CD4-positive, CD25-positive, alpha-beta regulatory T cell (primary cell): Measurements from ENCODE around the gene ZNF775. TPM values are rescaled to one million over a fixed set of nuclear protein-coding genes. Genes with fewer than 3 reads are reported as not detected.
A peak's percentile ranks its signal among the peaks of the same experiment; 100 is the strongest.

Source experiments
- ATAC-seq, 2 donors: fragments of 150-1000 bp; cut with Tn5 transposase; one replicate each; pipeline ENCODE4 v1.10.0; 2021; ENCODE audit warnings: low read depth in 2 of 2, moderate number of reproducible peaks in 2 of 2, moderate library complexity in 1 of 2
- DNase-seq, 3 donors: peaks; one replicate each; pipeline versions ENCODE4 v3.0.0 to v3.0.0-alpha.2; 2012 to 2022; ENCODE audit warnings: mixed read lengths in 1 of 3
- H3K27ac ChIP-seq: one replicate; pipeline ENCODE4 v1.7.0; 2013; ENCODE audit warnings: mild to moderate bottlenecking, low read length; ENCODE audit not compliant: insufficient read depth, poor library complexity, severe bottlenecking
- H3K27me3 ChIP-seq: one replicate; pipeline ENCODE4 v1.7.0; 2013; ENCODE audit warnings: low read length; ENCODE audit not compliant: control insufficient read depth, insufficient read depth
- H3K36me3 ChIP-seq: one replicate; pipeline ENCODE4 v1.7.0; 2013; ENCODE audit warnings: mild to moderate bottlenecking, low read length, moderate library complexity; ENCODE audit not compliant: control insufficient read depth, insufficient read depth
- H3K4me1 ChIP-seq: 2 replicates; pipeline ENCODE4 v1.7.0; 2013; ENCODE audit warnings: mild to moderate bottlenecking, low read length; ENCODE audit not compliant: insufficient read depth, control insufficient read depth, poor library complexity, severe bottlenecking
- H3K4me3 ChIP-seq: one replicate; pipeline ENCODE4 v1.7.0; 2013; ENCODE audit warnings: low read depth, mild to moderate bottlenecking, low read length, moderate library complexity
- H3K9me3 ChIP-seq, 2 experiments: 1 replicate in 1 of 2; 2 replicates in 1 of 2; pipeline ENCODE4 v1.7.0; 2013; ENCODE audit warnings: low read length in 2 of 2, mild to moderate bottlenecking in 1 of 2, moderate library complexity in 1 of 2; ENCODE audit not compliant: control insufficient read depth in 2 of 2
- H3K27ac Mint-ChIP-seq, 3 donors: one replicate each; pipeline ENCODE4 v1.8.0; 2020 to 2022; ENCODE audit warnings: mild to moderate bottlenecking in 3 of 3, mixed read lengths in 3 of 3, moderate library complexity in 2 of 3
- H3K27me3 Mint-ChIP-seq: one replicate; pipeline ENCODE4 v1.8.0; 2022; ENCODE audit warnings: mild to moderate bottlenecking, mixed read lengths
- H3K36me3 Mint-ChIP-seq: one replicate; pipeline ENCODE4 v1.8.0; 2020; ENCODE audit warnings: mixed read lengths
- H3K4me1 Mint-ChIP-seq, 4 donors: one replicate each; pipeline ENCODE4 v1.8.0; 2020 to 2022; ENCODE audit warnings: mixed read lengths in 4 of 4, mild to moderate bottlenecking in 1 of 4
- H3K4me3 Mint-ChIP-seq, 4 donors: one replicate each; pipeline ENCODE4 v1.8.0; 2020 to 2022; ENCODE audit warnings: mild to moderate bottlenecking in 4 of 4, mixed read lengths in 4 of 4, moderate library complexity in 3 of 4
- H3K9me3 Mint-ChIP-seq, 7 donors: one replicate each; pipeline ENCODE4 v1.8.0; 2020 to 2022; ENCODE audit warnings: mixed read lengths in 7 of 7, mild to moderate bottlenecking in 3 of 7, moderate library complexity in 2 of 7
- polyA plus RNA-seq, 4 donors: library from polyadenylated mRNA; unstranded; fragments of 300-500 nt; fragmentation: Illumina TruSeq; gene quantifications; one replicate each; pipeline ENCODE4 v1.2.3, GENCODE V29; 2021
- total RNA-seq: library from RNA; stranded (reverse); gene quantifications from one replicate; pipeline ENCODE4 v1.2.3, GENCODE V29; 2022

The ZNF775 gene
- total RNA-seq (2.9 TPM), polyA plus RNA-seq (1 to 10 TPM; 2.2 to 7.6 (median 4.1) TPM)

GRCh38 chr7:150378853-150379440 is at the start of gene ZNF775:
TSS of gene ZNF775 (plus strand) at chr7:150379330. CDS start at chr7:150388471, 9,141 bp downstream.
- peak; percentile 91 to 94 (median 91) for DNase-seq
- H3K36me3 Mint-ChIP-seq, result peaks cover 4% of the 10 kb centered on the region
- H3K9me3 Mint-ChIP-seq, result no peaks in the 10 kb centered on the region
- Histone ChIP-seq H3K4me3 (peak within 1 kb of the TSS; percentile 78), H3K9me3 (no peaks in the 10 kb centered on the region), H3K27me3 (no peaks in the 10 kb centered on the region), H3K36me3 (no peaks in the 10 kb centered on the region), H3K27ac (peak within 1 kb of the TSS; percentile 60), H3K4me1 (peaks cover 30% of the 10 kb centered on the region)
- H3K4me1 Mint-ChIP-seq, result peaks cover 13 to 61% (median 47%) of the 10 kb centered on the region in 4 donors
- no peaks in the 10 kb centered on the region for H3K27me3 Mint-ChIP-seq
- peak within 1 kb of the TSS; percentile 56 to 86 (median 85) for H3K27ac Mint-ChIP-seq
- peak within 1 kb of the TSS; percentile 90 to 95 (median 92) for H3K4me3 Mint-ChIP-seq
- peak; percentile 99 for ATAC-seq

DNA sequence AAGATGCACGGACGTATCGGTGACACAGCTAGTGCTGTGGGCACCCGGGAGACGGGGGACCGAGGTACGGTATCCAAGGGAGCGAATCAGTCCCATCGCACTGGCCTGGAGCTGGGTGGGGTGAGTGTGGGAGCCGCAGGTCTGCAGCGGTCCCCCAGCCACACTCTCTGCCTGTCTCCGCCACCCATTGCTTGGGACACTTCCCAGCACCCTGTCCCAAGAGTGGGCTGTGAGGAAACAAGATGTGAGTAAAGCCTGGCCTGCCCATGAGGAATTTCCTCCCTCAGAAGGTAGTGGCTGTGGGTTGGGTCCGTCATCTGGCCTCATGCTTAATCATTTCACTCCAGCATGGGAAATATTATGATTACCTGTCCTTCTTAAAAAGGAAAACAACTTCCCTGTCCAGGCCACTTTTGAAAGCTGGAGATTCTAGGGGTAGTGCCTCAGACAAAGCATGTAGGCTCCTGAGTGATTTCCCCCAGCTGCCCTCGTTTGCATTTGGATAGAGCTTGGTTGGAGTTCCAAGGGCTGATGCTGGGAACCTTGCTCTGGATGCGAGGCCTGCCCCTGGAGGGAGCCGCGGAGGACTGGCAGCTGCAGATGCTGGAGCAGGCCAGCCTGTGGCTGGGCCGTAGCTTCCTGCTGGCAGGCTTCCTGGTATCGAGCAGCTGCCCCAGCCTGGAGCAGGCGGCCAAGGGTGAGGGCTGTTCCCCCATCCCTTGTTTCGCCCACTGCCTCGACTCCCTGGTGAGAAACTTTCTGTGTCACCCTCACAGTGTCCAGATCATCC is 49.6 kb upstream of the ZNF775 start:
- no peaks in the 10 kb centered on the region for H3K9me3 ChIP-seq
- no peak overlapping the region for H3K4me3 Mint-ChIP-seq
- H3K4me1 Mint-ChIP-seq, result peaks cover 3 to 18% (median 12%) of the 10 kb centered on the region in 4 donors
- no peak overlapping the region for H3K4me3 ChIP-seq
- H3K27ac Mint-ChIP-seq, result no peak overlapping the region
- H3K36me3 ChIP-seq, result peaks cover 31% of the 10 kb centered on the region
- H3K27ac ChIP-seq, result no peak overlapping the region
- H3K9me3 Mint-ChIP-seq, result no peaks in the 10 kb centered on the region
- no peaks in the 10 kb centered on the region for H3K27me3 Mint-ChIP-seq
- H3K4me1 ChIP-seq, result peaks cover 5% of the 10 kb centered on the region
- H3K27me3 ChIP-seq, result no peaks in the 10 kb centered on the region
- no peak for DNase-seq
- no peak for ATAC-seq
- peaks cover 40% of the 10 kb centered on the region for H3K36me3 Mint-ChIP-seq

- no peaks in the 10 kb centered on the region for H3K9me3 ChIP-seq
- no peak overlapping the region for H3K4me3 ChIP-seq
- Mint-ChIP-seq H3K36me3 (peaks cover 34% of the 10 kb centered on the region), H3K27me3 (no peaks in the 10 kb centered on the region), H3K4me1 (peaks cover 5 to 10% (median 7%) of the 10 kb centered on the region in 4 donors), H3K4me3 (no peak overlapping the region), H3K9me3 (no peaks in the 10 kb centered on the region), H3K27ac (no peak overlapping the region)
- no peaks in the 10 kb centered on the region for H3K4me1 ChIP-seq
- no peak for ATAC-seq
- DNase-seq, result no peak
- no peak overlapping the region for H3K27ac ChIP-seq
- H3K27me3 ChIP-seq, result no peaks in the 10 kb centered on the region
- peaks cover 28% of the 10 kb centered on the region for H3K36me3 ChIP-seq
These were observed 48.8 kb upstream of the ZNF775 start for GRCh38 chr7:150330211-150330885.

GRCh38 chr7:150332852-150333635 is 46.1 kb upstream of the ZNF775 start:
- DNase-seq, result no peak
- no peaks in the 10 kb centered on the region for H3K4me1 ChIP-seq
- H3K9me3 ChIP-seq, result no peaks in the 10 kb centered on the region
- peaks cover 0 to 6% (median 2%) of the 10 kb centered on the region in 4 donors for H3K4me1 Mint-ChIP-seq
- peak overlapping the region in 1 of 3 donors; percentile 46 for H3K27ac Mint-ChIP-seq
- H3K36me3 Mint-ChIP-seq, result peaks cover 24% of the 10 kb centered on the region
- no peak overlapping the region for H3K27ac ChIP-seq
- H3K27me3 ChIP-seq, result no peaks in the 10 kb centered on the region
- no peak overlapping the region for H3K4me3 Mint-ChIP-seq
- peaks cover 4% of the 10 kb centered on the region for H3K27me3 Mint-ChIP-seq
- no peak overlapping the region for H3K4me3 ChIP-seq
- H3K36me3 ChIP-seq, result peaks cover 16% of the 10 kb centered on the region
- H3K9me3 Mint-ChIP-seq, result no peaks in the 10 kb centered on the region
- no peak for ATAC-seq

DNA sequence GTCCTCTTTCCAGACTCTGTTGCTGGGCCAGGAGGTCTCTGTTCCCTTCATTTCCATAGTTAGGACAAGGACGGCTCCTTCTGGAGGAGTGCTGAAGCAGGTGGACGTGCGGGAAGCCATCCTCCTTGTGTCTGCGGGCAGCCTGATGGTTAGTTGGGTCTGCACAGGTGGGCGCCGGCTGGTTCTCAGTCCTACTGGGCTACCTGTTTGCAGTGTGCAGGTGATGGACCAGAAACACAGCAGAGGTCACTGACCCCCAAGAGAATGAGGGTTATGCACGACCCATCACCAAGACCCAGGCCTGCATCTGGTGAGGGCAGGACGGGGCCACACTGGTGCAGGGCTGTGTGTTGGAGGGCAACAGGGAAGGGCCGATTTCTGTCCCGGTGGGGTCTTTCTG is 45.5 kb upstream of the ZNF775 start:
- Mint-ChIP-seq H3K36me3 (peaks cover 18% of the 10 kb centered on the region), H3K27me3 (peaks cover 4% of the 10 kb centered on the region), H3K4me1 (peaks cover 0 to 6% (median 2%) of the 10 kb centered on the region in 4 donors), H3K4me3 (no peak overlapping the region), H3K27ac (no peak overlapping the region), H3K9me3 (no peaks in the 10 kb centered on the region)
- peaks cover 10% of the 10 kb centered on the region for H3K36me3 ChIP-seq
- no peak overlapping the region for H3K4me3 ChIP-seq
- no peak for ATAC-seq
- H3K9me3 ChIP-seq, result no peaks in the 10 kb centered on the region
- no peak for DNase-seq
- H3K4me1 ChIP-seq, result no peaks in the 10 kb centered on the region
- no peak overlapping the region for H3K27ac ChIP-seq
- H3K27me3 ChIP-seq, result no peaks in the 10 kb centered on the region

GRCh38 chr7:150334108-150334507 is 45.0 kb upstream of the ZNF775 start:
- ATAC-seq (no peak), DNase-seq (no peak)
- Mint-ChIP-seq H3K27ac (no peak overlapping the region), H3K36me3 (peaks cover 14% of the 10 kb centered on the region), H3K4me3 (no peak overlapping the region), H3K4me1 (peaks cover 0 to 6% (median 2%) of the 10 kb centered on the region in 4 donors), H3K9me3 (no peaks in the 10 kb centered on the region), H3K27me3 (peaks cover 4% of the 10 kb centered on the region)
- Histone ChIP-seq H3K27ac (no peak overlapping the region), H3K9me3 (no peaks in the 10 kb centered on the region), H3K4me3 (no peak overlapping the region), H3K36me3 (peaks cover 6% of the 10 kb centered on the region), H3K4me1 (no peaks in the 10 kb centered on the region), H3K27me3 (no peaks in the 10 kb centered on the region)

- Mint-ChIP-seq H3K4me3 (no peak overlapping the region), H3K4me1 (peaks cover 0 to 9% (median 5%) of the 10 kb centered on the region in 4 donors), H3K27ac (peak overlapping the region in 1 of 3 donors; percentile 52), H3K27me3 (peaks cover 13% of the 10 kb centered on the region), H3K36me3 (peaks cover 12% of the 10 kb centered on the region), H3K9me3 (no peaks in the 10 kb centered on the region)
- ATAC-seq, result no peak
- Histone ChIP-seq H3K27ac (no peak overlapping the region), H3K27me3 (no peaks in the 10 kb centered on the region), H3K9me3 (no peaks in the 10 kb centered on the region), H3K4me1 (no peaks in the 10 kb centered on the region), H3K36me3 (peaks cover 3% of the 10 kb centered on the region), H3K4me3 (no peak overlapping the region)
- DNase-seq, result no peak
These were observed 43.9 kb upstream of the ZNF775 start for GRCh38 chr7:150335108-150335773.
